Ectodermal cell (in vitro differentiated cells): ENCODE data around the gene ASB11. TPM values are rescaled to one million over a fixed set of nuclear protein-coding genes. Genes with fewer than 3 reads are reported as not detected.
A peak's percentile ranks its signal among the peaks of the same experiment; 100 is the strongest.

Experiments used
- H3K27ac ChIP-seq: 2 replicates; pipeline ENCODE4 v1.7.0; 2013; ENCODE audit warnings: mild to moderate bottlenecking, low read depth, low read length; ENCODE audit not compliant: insufficient read depth, poor library complexity, severe bottlenecking
- H3K27me3 ChIP-seq: 2 replicates; pipeline ENCODE4 v1.7.0; 2013; ENCODE audit warnings: mild to moderate bottlenecking, low read length; ENCODE audit not compliant: insufficient read depth, control insufficient read depth, poor library complexity, severe bottlenecking
- H3K36me3 ChIP-seq: one replicate; pipeline ENCODE4 v1.7.0; 2013; ENCODE audit warnings: low read length; ENCODE audit not compliant: control insufficient read depth, insufficient read depth
- H3K4me1 ChIP-seq: one replicate; pipeline ENCODE4 v1.7.0; 2013; ENCODE audit warnings: low read length; ENCODE audit not compliant: control insufficient read depth, insufficient read depth
- H3K4me3 ChIP-seq: 2 replicates; pipeline ENCODE4 v1.7.0; 2013; ENCODE audit warnings: low read depth, low read length, control low read depth; ENCODE audit not compliant: insufficient read depth
- H3K9me3 ChIP-seq: 2 replicates; pipeline ENCODE4 v1.7.0; 2013; ENCODE audit warnings: mild to moderate bottlenecking, low read length, moderate library complexity; ENCODE audit not compliant: control insufficient read depth
- WGBS, 2 experiments: methylation state at CpG; one replicate each; pipeline ENCODE4 v1.1.7; 2013; ENCODE audit warnings: missing lambda C conversion rate in 2 of 2; 5-methylcytosine and 5-hydroxymethylcytosine counted together
- polyA plus RNA-seq, 4 experiments: library from polyadenylated mRNA; stranded (reverse); fragments of 50-300 nt; gene quantifications; one replicate each; pipeline ENCODE4 v1.2.3, GENCODE V29; 2013

ASB11 gene
- not detected for polyA plus RNA-seq (2013, experiment 1 of 4)
- not detected for polyA plus RNA-seq (2013, experiment 2 of 4)
- not detected for polyA plus RNA-seq (2013, experiment 3 of 4)
- polyA plus RNA-seq (2013, experiment 4 of 4): not detected

- Histone ChIP-seq H3K36me3 (no peaks in the 10 kb centered on the region), H3K9me3 (no peaks in the 10 kb centered on the region), H3K27me3 (no peaks in the 10 kb centered on the region), H3K4me3 (no peak within 1 kb of the TSS), H3K4me1 (no peaks in the 10 kb centered on the region), H3K27ac (no peak within 1 kb of the TSS)
- WGBS, 2 experiments: 86 to 95% methylated on average over 2 of the region's 3 CpGs
These were observed at the start of gene ASB11 for GRCh38 chrX:15315509-15315908. Gene ASB11, minus strand, starts transcription at chrX:15315640. Its CDS starts 35 bp downstream, at chrX:15315605.

- 88 to 96% methylated on average over 1 to 2 of the region's 2 CpGs for WGBS, 2 experiments
- H3K4me1 ChIP-seq: no peaks in the 10 kb centered on the region
- no peak overlapping the region for H3K27ac ChIP-seq
- H3K9me3 ChIP-seq: no peaks in the 10 kb centered on the region
- H3K4me3 ChIP-seq: no peak overlapping the region
- no peaks in the 10 kb centered on the region for H3K36me3 ChIP-seq
- H3K27me3 ChIP-seq: no peaks in the 10 kb centered on the region
These were observed 44.3 kb upstream of the ASB11 start for GRCh38 chrX:15359701-15360100.

- WGBS, 2 experiments: 91% methylated on average over 2 of the region's 2 CpGs; no CpG with 5 or more reads in 1 of the 2 experiments
- Histone ChIP-seq H3K4me3 (no peak overlapping the region), H3K9me3 (no peaks in the 10 kb centered on the region), H3K4me1 (no peaks in the 10 kb centered on the region), H3K36me3 (no peaks in the 10 kb centered on the region), H3K27me3 (no peaks in the 10 kb centered on the region), H3K27ac (no peak overlapping the region)
These were observed 43.1 kb upstream of the ASB11 start for GRCh38 chrX:15358533-15358932.

- no peaks in the 10 kb centered on the region for H3K9me3 ChIP-seq
- H3K36me3 ChIP-seq: no peaks in the 10 kb centered on the region
- H3K4me1 ChIP-seq: no peaks in the 10 kb centered on the region
- H3K4me3 ChIP-seq: no peak overlapping the region
- no peaks in the 10 kb centered on the region for H3K27me3 ChIP-seq
- no peak overlapping the region for H3K27ac ChIP-seq
- WGBS, 2 experiments: 100% methylated on average over 1 of the region's 1 CpG; no CpG with 5 or more reads in 1 of the 2 experiments
These were observed 41.0 kb upstream of the ASB11 start for GRCh38 chrX:15356444-15356843.

GRCh38 chrX:15350329-15350996 is 35.0 kb upstream of the ASB11 start:
- no peak overlapping the region for H3K4me3 ChIP-seq
- no peaks in the 10 kb centered on the region for H3K27me3 ChIP-seq
- no peaks in the 10 kb centered on the region for H3K4me1 ChIP-seq
- H3K36me3 ChIP-seq: no peaks in the 10 kb centered on the region
- no peaks in the 10 kb centered on the region for H3K9me3 ChIP-seq
- 67 to 73% methylated on average over 8 of the region's 8 CpGs for WGBS, 2 experiments
- no peak overlapping the region for H3K27ac ChIP-seq

- H3K9me3 ChIP-seq: no peaks in the 10 kb centered on the region
- H3K27me3 ChIP-seq: no peaks in the 10 kb centered on the region
- H3K4me1 ChIP-seq: no peaks in the 10 kb centered on the region
- H3K27ac ChIP-seq: no peak overlapping the region
- WGBS, 2 experiments: 30 to 35% methylated on average over 2 of the region's 2 CpGs
- H3K4me3 ChIP-seq: no peak overlapping the region
- no peaks in the 10 kb centered on the region for H3K36me3 ChIP-seq
These were observed 33.6 kb upstream of the ASB11 start for GRCh38 chrX:15349046-15349445.

- Histone ChIP-seq H3K4me3 (no peak overlapping the region), H3K27ac (no peak overlapping the region), H3K36me3 (no peaks in the 10 kb centered on the region), H3K9me3 (no peaks in the 10 kb centered on the region), H3K4me1 (no peaks in the 10 kb centered on the region), H3K27me3 (no peaks in the 10 kb centered on the region)
- 88 to 90% methylated on average over 2 to 3 of the region's 3 CpGs for WGBS, 2 experiments
These were observed 30.5 kb upstream of the ASB11 start for GRCh38 chrX:15345976-15346375.

- Histone ChIP-seq H3K9me3 (no peaks in the 10 kb centered on the region), H3K27ac (no peak overlapping the region), H3K4me1 (no peaks in the 10 kb centered on the region), H3K4me3 (no peak overlapping the region), H3K36me3 (no peaks in the 10 kb centered on the region), H3K27me3 (no peaks in the 10 kb centered on the region)
These were observed 28.7 kb upstream of the ASB11 start for GRCh38 chrX:15344106-15344505.

GRCh38 chrX:15343075-15343476 is 27.6 kb upstream of the ASB11 start:
- 86 to 88% methylated on average over 3 to 5 of the region's 5 CpGs for WGBS, 2 experiments
- Histone ChIP-seq H3K4me3 (no peak overlapping the region), H3K36me3 (no peaks in the 10 kb centered on the region), H3K27ac (no peak overlapping the region), H3K9me3 (no peaks in the 10 kb centered on the region), H3K4me1 (no peaks in the 10 kb centered on the region), H3K27me3 (no peaks in the 10 kb centered on the region)

- no peaks in the 10 kb centered on the region for H3K36me3 ChIP-seq
- no peak overlapping the region for H3K4me3 ChIP-seq
- peak overlapping the region; percentile 26 for H3K27ac ChIP-seq
- H3K27me3 ChIP-seq: no peaks in the 10 kb centered on the region
- H3K9me3 ChIP-seq: no peaks in the 10 kb centered on the region
- WGBS, 2 experiments: 83 to 89% methylated on average over 2 of the region's 2 CpGs
- no peaks in the 10 kb centered on the region for H3K4me1 ChIP-seq
These were observed 25.4 kb upstream of the ASB11 start for GRCh38 chrX:15340867-15341266.
